ENCODE measurements around the gene CCBE1.

CCBE1 gene

GRCh38 chr18:59515147-59515546 lies 182.1 kb downstream of the CCBE1 start:
- no peak overlapping the region for H3K27ac Mint-ChIP-seq
- H3K4me3 Mint-ChIP-seq = no peak overlapping the region
- no peaks in the 10 kb centered on the region for H3K36me3 Mint-ChIP-seq
- no peaks in the 10 kb centered on the region for H3K9me3 Mint-ChIP-seq
- no peaks in the 10 kb centered on the region for H3K4me1 Mint-ChIP-seq
- H3K27me3 Mint-ChIP-seq = peaks cover 13% of the 10 kb centered on the region

GRCh38 chr18:59514203-59514602 lies 183.0 kb downstream of the CCBE1 start:
- Mint-ChIP-seq H3K9me3 (no peaks in the 10 kb centered on the region), H3K27me3 (peaks cover 13% of the 10 kb centered on the region), H3K27ac (no peak overlapping the region), H3K4me1 (no peaks in the 10 kb centered on the region), H3K4me3 (no peak overlapping the region), H3K36me3 (no peaks in the 10 kb centered on the region)

- H3K4me3 Mint-ChIP-seq = no peak overlapping the region
- no peaks in the 10 kb centered on the region for H3K4me1 Mint-ChIP-seq
- no peaks in the 10 kb centered on the region for H3K36me3 Mint-ChIP-seq
- H3K9me3 Mint-ChIP-seq = no peaks in the 10 kb centered on the region
- H3K27me3 Mint-ChIP-seq = peaks cover 13% of the 10 kb centered on the region
- no peak overlapping the region for H3K27ac Mint-ChIP-seq
Observed at GRCh38 chr18:59512025-59512755, 185.0 kb downstream of the CCBE1 start.

- peaks cover 15% of the 10 kb centered on the region for H3K27me3 Mint-ChIP-seq
- no peaks in the 10 kb centered on the region for H3K4me1 Mint-ChIP-seq
- no peaks in the 10 kb centered on the region for H3K36me3 Mint-ChIP-seq
- no peaks in the 10 kb centered on the region for H3K9me3 Mint-ChIP-seq
- H3K4me3 Mint-ChIP-seq = no peak overlapping the region
- H3K27ac Mint-ChIP-seq = no peak overlapping the region
Observed at GRCh38 chr18:59509481-59510442, 187.5 kb downstream of the CCBE1 start.

GRCh38 chr18:59505356-59505755 lies 191.9 kb downstream of the CCBE1 start:
- no peaks in the 10 kb centered on the region for H3K4me1 Mint-ChIP-seq
- H3K4me3 Mint-ChIP-seq = no peak overlapping the region
- peaks cover 4% of the 10 kb centered on the region for H3K27me3 Mint-ChIP-seq
- no peaks in the 10 kb centered on the region for H3K9me3 Mint-ChIP-seq
- no peak overlapping the region for H3K27ac Mint-ChIP-seq
- H3K36me3 Mint-ChIP-seq = no peaks in the 10 kb centered on the region

GRCh38 chr18:59502274-59503175 lies 194.7 kb downstream of the CCBE1 start:
- no peaks in the 10 kb centered on the region for H3K4me1 Mint-ChIP-seq
- H3K9me3 Mint-ChIP-seq = no peaks in the 10 kb centered on the region
- no peak overlapping the region for H3K27ac Mint-ChIP-seq
- H3K4me3 Mint-ChIP-seq = no peak overlapping the region
- H3K27me3 Mint-ChIP-seq = peaks cover 4% of the 10 kb centered on the region
- H3K36me3 Mint-ChIP-seq = no peaks in the 10 kb centered on the region

GRCh38 chr18:59501920-59502273 lies 195.3 kb downstream of the CCBE1 start:
- no peak overlapping the region for H3K27ac Mint-ChIP-seq
- H3K9me3 Mint-ChIP-seq = no peaks in the 10 kb centered on the region
- no peak overlapping the region for H3K4me3 Mint-ChIP-seq
- peaks cover 5% of the 10 kb centered on the region for H3K27me3 Mint-ChIP-seq
- no peaks in the 10 kb centered on the region for H3K36me3 Mint-ChIP-seq
- H3K4me1 Mint-ChIP-seq = no peaks in the 10 kb centered on the region

GRCh38 chr18:59500765-59501164 lies 196.5 kb downstream of the CCBE1 start:
- H3K36me3 Mint-ChIP-seq = no peaks in the 10 kb centered on the region

GRCh38 chr18:59498506-59499086 lies 198.6 kb downstream of the CCBE1 start:
- H3K4me1 Mint-ChIP-seq = no peaks in the 10 kb centered on the region
- no peaks in the 10 kb centered on the region for H3K36me3 Mint-ChIP-seq
- H3K4me3 Mint-ChIP-seq = no peak overlapping the region
- H3K27me3 Mint-ChIP-seq = peaks cover 1% of the 10 kb centered on the region
- H3K27ac Mint-ChIP-seq = no peak overlapping the region
- no peaks in the 10 kb centered on the region for H3K9me3 Mint-ChIP-seq

More at GRCh38 chr18:59500765-59501164, 196.5 kb downstream of the CCBE1 start:
- H3K4me1 Mint-ChIP-seq = no peaks in the 10 kb centered on the region
- peaks cover 3% of the 10 kb centered on the region for H3K27me3 Mint-ChIP-seq
- no peaks in the 10 kb centered on the region for H3K9me3 Mint-ChIP-seq
- H3K4me3 Mint-ChIP-seq = no peak overlapping the region
- no peak overlapping the region for H3K27ac Mint-ChIP-seq

- Mint-ChIP-seq H3K27ac (no peak overlapping the region), H3K4me1 (no peaks in the 10 kb centered on the region), H3K36me3 (no peaks in the 10 kb centered on the region), H3K4me3 (no peak overlapping the region), H3K27me3 (peaks cover 1% of the 10 kb centered on the region), H3K9me3 (no peaks in the 10 kb centered on the region)
Observed at GRCh38 chr18:59492756-59493421, 204.3 kb downstream of the CCBE1 start.

GRCh38 chr18:59488899-59489298 lies 208.3 kb downstream of the CCBE1 start:
- peaks cover 4% of the 10 kb centered on the region for H3K27me3 Mint-ChIP-seq
- H3K36me3 Mint-ChIP-seq = no peaks in the 10 kb centered on the region

GRCh38 chr18:59485382-59485781 lies 211.8 kb downstream of the CCBE1 start:
- Mint-ChIP-seq H3K36me3 (no peaks in the 10 kb centered on the region), H3K4me1 (no peaks in the 10 kb centered on the region), H3K4me3 (no peak overlapping the region), H3K27me3 (peaks cover 14% of the 10 kb centered on the region), H3K27ac (no peak overlapping the region), H3K9me3 (no peaks in the 10 kb centered on the region)

More at GRCh38 chr18:59488899-59489298, 208.3 kb downstream of the CCBE1 start:
- H3K27ac Mint-ChIP-seq = no peak overlapping the region
- H3K9me3 Mint-ChIP-seq = no peaks in the 10 kb centered on the region
- no peaks in the 10 kb centered on the region for H3K4me1 Mint-ChIP-seq
- H3K4me3 Mint-ChIP-seq = no peak overlapping the region

GRCh38 chr18:59484561-59485328 lies 212.5 kb downstream of the CCBE1 start:
- Mint-ChIP-seq H3K4me3 (no peak overlapping the region), H3K27me3 (peaks cover 14% of the 10 kb centered on the region), H3K9me3 (no peaks in the 10 kb centered on the region), H3K36me3 (no peaks in the 10 kb centered on the region), H3K4me1 (no peaks in the 10 kb centered on the region), H3K27ac (no peak overlapping the region)

- Mint-ChIP-seq H3K4me1 (no peaks in the 10 kb centered on the region), H3K36me3 (no peaks in the 10 kb centered on the region), H3K9me3 (no peaks in the 10 kb centered on the region), H3K27me3 (peaks cover 17% of the 10 kb centered on the region), H3K4me3 (no peak overlapping the region), H3K27ac (no peak overlapping the region)
Observed at GRCh38 chr18:59484131-59484530, 213.1 kb downstream of the CCBE1 start.
